Gastrocnemius medialis (tissue), 4 donors: ENCODE measurements around the gene SIN3B.

Source experiments
- CTCF ChIP-seq, 5 experiments: fragments of 450-650 bp in 3 of 5; fragments of 200-600 bp in 2 of 5; sonication (generic) in 2 of 5; IDR thresholded peaks in 4 of 5; conservative IDR thresholded peaks in 1 of 5; 1 replicate in 4 of 5; 2 replicates in 1 of 5; pipeline ENCODE4 v1.5.1; 2016 to 2019; ENCODE audit warnings: antibody characterized with exemption in 5 of 5, mild to moderate bottlenecking in 3 of 5, moderate library complexity in 3 of 5
- POLR2A ChIP-seq, 2 donors: fragments of 450-650 bp; IDR thresholded peaks; one replicate each; pipeline ENCODE4 v1.6.1; 2017; ENCODE audit warnings: antibody characterized with exemption in 2 of 2, mild to moderate bottlenecking in 2 of 2, moderate library complexity in 2 of 2

DNA sequence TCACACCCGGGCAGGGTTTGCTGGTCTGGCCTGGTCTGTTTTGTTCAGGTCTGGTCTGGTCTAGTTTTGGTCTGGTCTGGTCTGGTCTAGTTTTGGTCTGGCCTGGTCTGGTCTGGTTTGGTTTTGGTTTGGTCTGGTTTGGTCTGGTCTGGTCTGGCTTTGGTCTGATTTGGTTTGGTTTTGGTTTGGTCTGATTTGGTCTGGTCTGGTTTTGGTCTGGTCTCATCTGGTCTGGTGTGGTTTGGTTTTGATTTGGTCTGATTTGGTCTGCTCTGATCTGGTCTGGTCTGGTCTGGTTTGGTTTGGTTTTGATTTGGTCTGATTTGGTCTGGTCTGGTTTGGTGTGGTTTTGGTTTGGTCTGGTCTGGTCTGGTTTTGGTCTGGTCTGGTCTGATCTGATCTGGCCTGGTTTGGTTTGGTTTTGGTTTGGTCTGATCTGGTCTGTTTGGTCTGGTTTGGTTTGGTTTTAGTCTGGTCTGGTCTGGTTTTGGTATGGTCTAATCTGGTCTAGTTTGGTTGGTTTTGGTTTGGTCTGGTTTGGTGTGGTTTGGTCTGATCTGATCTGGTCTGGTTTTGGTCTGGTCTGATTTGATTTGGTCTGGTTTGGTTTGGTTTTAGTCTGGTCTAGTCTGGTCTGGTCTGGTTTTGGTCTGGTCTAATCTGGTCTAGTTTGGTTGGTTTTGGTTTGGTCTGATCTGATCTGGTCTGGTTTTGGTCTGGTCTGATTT lies 45.2 kb downstream of the SIN3B start:
- TF ChIP-seq CTCF (IDR thresholded peaks at IDR 0.05 in 4 of 5, conservative IDR thresholded peaks at IDR 0.05 in 1 of 5) (no peak), POLR2A (IDR thresholded peaks at IDR 0.05) (no peak)
